Activated CD8-positive, alpha-beta T cell treated with anti-CD3 and anti-CD28 coated beads for 36 hours (primary cell): Measurements from ENCODE around the gene PTK6. TPM values are rescaled to one million over a fixed set of nuclear protein-coding genes. Genes with fewer than 3 reads are reported as not detected.

Source experiments
- ATAC-seq: fragments of 200-7000 bp; cut with Tn5 transposase; one replicate; pipeline ENCODE4 v1.10.0; 2021; ENCODE audit warnings: mild to moderate bottlenecking, moderate library complexity
- CTCF ChIA-PET: fragments of 350-600 bp; sonication (Branson Sonifier 250); formaldehyde crosslinking; loops from one replicate; lab custom pipeline; 2021; ENCODE audit warnings: antibody characterized with exemption; lab: Charles Lee
- POLR2A ChIA-PET: fragments of 350-600 bp; sonication (Branson Sonifier 250); formaldehyde crosslinking; loops from one replicate; lab custom pipeline; 2021; ENCODE audit warnings: antibody characterized with exemption; lab: Charles Lee
- DNase-seq: peaks from one replicate; pipeline ENCODE4 v3.0.0-alpha.2; 2020
- H3K27ac Mint-ChIP-seq: one replicate; pipeline ENCODE4 v1.8.0; 2021; ENCODE audit warnings: mild to moderate bottlenecking, mixed read lengths
- H3K27me3 Mint-ChIP-seq: one replicate; pipeline ENCODE4 v1.8.0; 2021; ENCODE audit warnings: mixed read lengths
- H3K36me3 Mint-ChIP-seq: one replicate; pipeline ENCODE4 v1.8.0; 2021; ENCODE audit warnings: low read depth, mixed read lengths
- H3K4me1 Mint-ChIP-seq: one replicate; pipeline ENCODE4 v1.8.0; 2021; ENCODE audit warnings: low read depth, mixed read lengths
- H3K4me3 Mint-ChIP-seq: one replicate; pipeline ENCODE4 v1.8.0; 2021; ENCODE audit warnings: mild to moderate bottlenecking, moderate library complexity, mixed read lengths
- H3K9me3 Mint-ChIP-seq: one replicate; pipeline ENCODE4 v1.8.0; 2021; ENCODE audit warnings: mixed read lengths
- intact Hi-C: fragments of 100-400 bp; cut with micrococcal nuclease; formaldehyde crosslinking; loops from one replicate; pipeline ENCODE4 v1.10.0; 2022
- total RNA-seq, 2 experiments: library from RNA; stranded (reverse); gene quantifications; one replicate each; pipeline ENCODE4 v1.2.3, GENCODE V29; 2021
- TF ChIP-seq, protein P1 (sequence below): fragments of 200-600 bp; IDR thresholded peaks from one replicate; pipeline ENCODE4 v1.8.0; 2022; ENCODE audit warnings: antibody characterized with exemption, mild to moderate bottlenecking

Gene PTK6
- total RNA-seq, 2 experiments from 2014 or later, result 0.18 TPM; not detected in 1

DNA sequence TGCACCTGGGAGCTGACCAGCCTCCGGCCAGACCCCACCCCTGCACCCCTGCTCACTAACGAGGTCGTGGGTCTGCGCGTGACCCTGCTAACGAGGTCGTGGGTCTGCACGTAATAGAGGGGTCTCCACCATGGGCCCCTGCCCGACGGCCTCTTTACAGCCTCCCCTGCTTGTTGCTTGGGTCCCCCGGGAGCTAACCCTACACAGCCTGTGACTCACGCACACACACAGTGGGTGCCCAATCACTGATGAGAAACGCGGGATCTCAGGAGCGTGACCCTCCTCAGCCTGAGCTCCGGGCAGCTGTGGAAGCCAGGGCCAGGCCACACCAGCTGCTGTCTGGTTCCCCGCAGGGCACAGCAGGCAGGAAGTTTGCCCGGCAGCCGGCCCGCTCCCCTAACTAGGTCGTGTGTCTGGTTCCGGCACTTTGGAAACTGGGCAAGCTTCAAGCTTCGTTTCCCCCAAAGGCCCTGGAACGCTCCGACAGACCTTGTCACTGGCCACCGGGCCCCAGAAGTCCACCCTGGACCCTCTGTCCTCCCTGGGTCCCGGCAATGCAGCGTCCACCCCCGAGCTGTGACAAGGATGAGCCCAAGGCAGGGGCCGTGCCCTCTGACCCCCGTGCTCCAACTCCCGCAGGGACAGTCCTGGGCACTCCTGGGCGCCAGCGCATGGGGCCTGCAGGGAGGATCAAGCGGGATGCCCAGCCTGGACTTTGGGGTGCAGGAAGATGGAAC, 767 bp downstream of the PTK6 start:
- H3K4me1 Mint-ChIP-seq, result peaks cover 17% of the 10 kb centered on the region
- DNase-seq (no peak), ATAC-seq (no peak)
- H3K27ac Mint-ChIP-seq, result no peak overlapping the region
- intact Hi-C loops, result no loop called here
- H3K9me3 Mint-ChIP-seq, result no peaks in the 10 kb centered on the region
- TF ChIP-seq, protein P1, sequence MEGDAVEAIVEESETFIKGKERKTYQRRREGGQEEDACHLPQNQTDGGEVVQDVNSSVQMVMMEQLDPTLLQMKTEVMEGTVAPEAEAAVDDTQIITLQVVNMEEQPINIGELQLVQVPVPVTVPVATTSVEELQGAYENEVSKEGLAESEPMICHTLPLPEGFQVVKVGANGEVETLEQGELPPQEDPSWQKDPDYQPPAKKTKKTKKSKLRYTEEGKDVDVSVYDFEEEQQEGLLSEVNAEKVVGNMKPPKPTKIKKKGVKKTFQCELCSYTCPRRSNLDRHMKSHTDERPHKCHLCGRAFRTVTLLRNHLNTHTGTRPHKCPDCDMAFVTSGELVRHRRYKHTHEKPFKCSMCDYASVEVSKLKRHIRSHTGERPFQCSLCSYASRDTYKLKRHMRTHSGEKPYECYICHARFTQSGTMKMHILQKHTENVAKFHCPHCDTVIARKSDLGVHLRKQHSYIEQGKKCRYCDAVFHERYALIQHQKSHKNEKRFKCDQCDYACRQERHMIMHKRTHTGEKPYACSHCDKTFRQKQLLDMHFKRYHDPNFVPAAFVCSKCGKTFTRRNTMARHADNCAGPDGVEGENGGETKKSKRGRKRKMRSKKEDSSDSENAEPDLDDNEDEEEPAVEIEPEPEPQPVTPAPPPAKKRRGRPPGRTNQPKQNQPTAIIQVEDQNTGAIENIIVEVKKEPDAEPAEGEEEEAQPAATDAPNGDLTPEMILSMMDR, result no peak
- no peaks in the 10 kb centered on the region for H3K36me3 Mint-ChIP-seq
- H3K27me3 Mint-ChIP-seq, result no peaks in the 10 kb centered on the region
- ChIA-PET POLR2A (interaction anchor here (0.8 to 4.9 kb wide), 3 partner anchors 7 to 39 kb away, joined by 3 to 48 read pairs (median 6); no protein-coding TSS in a partner anchor), CTCF (interaction anchor here (1.3 to 3.5 kb wide), 8 partner anchors 7 to 444 kb away, joined by 4 to 20 read pairs (median 8); partner anchors contain the start of genes ARFRP1, HELZ2, PRPF6 and SAMD10)
- no peak overlapping the region for H3K4me3 Mint-ChIP-seq

DNA sequence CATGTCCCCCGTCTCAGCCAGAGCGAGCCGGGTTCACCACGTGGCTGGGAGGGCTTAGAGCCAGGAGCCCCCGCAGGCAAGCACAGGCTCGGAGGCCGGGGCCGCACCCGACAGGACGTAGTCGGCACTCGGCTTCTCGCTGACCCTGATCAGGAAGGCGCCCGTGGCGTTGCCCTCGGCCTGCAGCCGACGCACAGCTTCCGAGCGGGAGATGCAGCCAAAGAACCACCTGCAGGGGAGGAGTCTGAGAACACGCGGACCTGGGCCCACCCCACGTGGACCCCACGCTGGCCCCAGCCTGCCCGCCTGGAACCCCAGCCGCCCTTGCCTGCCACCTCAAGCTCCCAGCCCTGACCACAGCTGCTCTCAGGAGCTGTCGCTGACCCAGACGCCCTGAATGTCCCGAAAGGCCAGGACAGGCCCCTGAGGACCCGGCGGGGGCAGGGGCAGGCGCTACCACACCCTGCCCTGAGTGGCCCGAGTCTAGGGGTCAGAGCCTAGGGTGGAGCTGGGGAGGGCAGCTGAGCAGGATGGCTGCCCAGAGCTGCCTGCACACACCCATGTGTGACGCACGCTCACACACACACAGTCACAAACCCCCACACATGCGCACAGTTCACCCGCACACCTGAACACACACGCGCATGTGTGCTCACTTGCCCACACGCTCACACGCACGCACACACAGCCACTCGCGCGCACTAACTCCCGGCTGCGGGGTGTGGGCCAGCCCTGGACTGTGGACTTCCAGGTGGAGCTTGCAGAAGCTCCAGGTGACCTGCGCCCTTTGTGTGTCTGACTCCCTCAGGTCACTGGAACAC, 2.1 kb downstream of the PTK6 start:
- H3K4me1 Mint-ChIP-seq, result peaks cover 17% of the 10 kb centered on the region
- TF ChIP-seq, protein P1, result no peak
- H3K27ac Mint-ChIP-seq, result no peak overlapping the region
- ChIA-PET CTCF (no interaction called here), POLR2A (interaction anchor here (4.9 kb wide), 1 partner anchor 12 kb away, joined by 48 read pairs; no protein-coding TSS in a partner anchor)
- H3K27me3 Mint-ChIP-seq, result no peaks in the 10 kb centered on the region
- H3K4me3 Mint-ChIP-seq, result no peak overlapping the region
- DNase-seq (no peak), ATAC-seq (no peak)
- H3K9me3 Mint-ChIP-seq, result no peaks in the 10 kb centered on the region
- H3K36me3 Mint-ChIP-seq, result no peaks in the 10 kb centered on the region
- intact Hi-C loops, result no loop called here

DNA sequence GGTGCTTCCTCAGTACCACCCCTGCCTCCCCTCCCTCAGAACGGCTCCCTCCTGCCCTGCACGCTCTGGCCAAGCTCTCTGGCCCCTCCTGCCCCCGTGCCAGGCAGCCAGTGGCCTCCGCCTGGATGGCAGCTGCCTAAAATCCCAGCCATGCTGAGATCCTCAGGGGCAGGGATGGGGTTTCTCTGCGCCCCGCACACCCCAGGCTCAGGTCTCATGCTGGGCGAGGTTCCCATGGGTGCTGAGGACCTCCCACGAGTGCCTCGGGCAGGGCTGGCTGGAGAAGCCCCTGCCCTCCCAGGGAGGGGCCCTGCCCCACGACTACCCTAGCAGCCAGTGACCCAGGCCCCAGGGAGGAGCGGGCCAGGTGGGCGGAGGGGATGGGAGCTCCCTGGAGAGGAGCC, 2.7 kb downstream of the PTK6 start:
- TF ChIP-seq, protein P1, result no peak
- no peak for DNase-seq
- Mint-ChIP-seq H3K4me1 (peaks cover 17% of the 10 kb centered on the region), H3K4me3 (no peak overlapping the region), H3K36me3 (no peaks in the 10 kb centered on the region), H3K27ac (no peak overlapping the region), H3K27me3 (no peaks in the 10 kb centered on the region), H3K9me3 (no peaks in the 10 kb centered on the region)
- CTCF ChIA-PET, result no interaction called here
- no peak for ATAC-seq
- intact Hi-C loops, result no loop called here
- POLR2A ChIA-PET, result interaction anchor here (4.9 kb wide), 1 partner anchor 12 kb away, joined by 48 read pairs; no protein-coding TSS in a partner anchor

DNA sequence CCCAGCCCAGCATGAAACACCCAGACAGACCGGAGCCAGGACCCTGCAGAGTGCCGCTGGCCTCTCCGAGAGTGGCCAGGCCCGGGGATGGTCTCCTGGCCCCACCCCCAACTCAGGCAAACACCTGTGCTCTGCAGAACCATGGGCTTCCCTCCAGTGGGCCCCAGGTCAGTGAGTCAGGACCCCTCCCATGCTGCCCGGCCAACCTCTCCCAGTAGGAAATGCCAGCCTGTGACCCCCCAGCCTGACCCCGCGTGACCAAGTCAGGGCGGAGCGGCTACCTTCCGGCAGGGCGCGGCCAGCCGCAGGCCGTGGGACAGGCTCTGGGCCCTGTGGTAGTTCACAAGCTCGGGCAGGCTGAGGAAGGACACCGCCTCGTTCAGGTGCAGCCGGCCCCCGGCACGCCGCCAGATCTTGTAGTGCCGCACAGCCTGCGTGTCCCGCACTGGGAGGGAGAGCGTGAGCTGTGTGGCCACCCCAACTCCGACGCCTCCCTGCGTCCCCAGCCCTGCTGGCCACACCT, 3.2 kb downstream of the PTK6 start:
- peaks cover 17% of the 10 kb centered on the region for H3K4me1 Mint-ChIP-seq
- H3K27ac Mint-ChIP-seq, result no peak overlapping the region
- H3K27me3 Mint-ChIP-seq, result no peaks in the 10 kb centered on the region
- intact Hi-C loops, result no loop called here
- POLR2A ChIA-PET, result interaction anchor here (4.9 kb wide), 1 partner anchor 11 kb away, joined by 48 read pairs; no protein-coding TSS in a partner anchor
- no peak for DNase-seq
- H3K9me3 Mint-ChIP-seq, result no peaks in the 10 kb centered on the region
- H3K36me3 Mint-ChIP-seq, result no peaks in the 10 kb centered on the region
- CTCF ChIA-PET, result no interaction called here
- no peak for ATAC-seq
- TF ChIP-seq, protein P1, result no peak
- no peak overlapping the region for H3K4me3 Mint-ChIP-seq
